ENCODE results near the gene SPTY2D1. TPM values are rescaled to one million over a fixed set of nuclear protein-coding genes. Genes with fewer than 3 reads are reported as not detected.
"Not testable (repeated sequence)": the region's sequence is repeated elsewhere in the genome, so short reads cannot be mapped to it uniquely, and the experiment has no call there.

Gene SPTY2D1
- total RNA-seq, 4 donors from 2014 or later: 15.8 to 25.4 (median 19.7) TPM

DNA sequence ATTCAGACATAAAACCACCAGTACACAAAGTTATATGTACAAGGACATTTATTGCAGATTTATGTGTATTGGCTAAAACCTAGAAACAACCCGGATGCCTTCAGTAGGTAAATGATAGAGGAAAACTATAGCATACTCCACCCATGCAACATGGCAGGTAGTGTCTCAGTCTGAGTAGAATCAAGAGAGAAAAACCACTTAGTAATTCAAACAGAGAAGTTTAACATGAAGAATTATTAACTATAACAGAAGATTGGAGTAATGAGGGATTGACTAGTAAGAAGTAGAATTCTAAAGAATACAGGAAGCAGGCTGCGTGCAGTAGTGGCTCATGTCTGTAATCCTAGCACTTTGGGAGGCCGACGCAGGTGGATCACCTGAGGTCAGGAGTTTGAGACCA, 16.2 kb upstream of the SPTY2D1 start:
- no peak overlapping the region for H3K4me3 ChIP-seq (ENCODE audit: low read depth, poor library complexity, severe bottlenecking)
- no peak for TF ChIP-seq POLR2A (IDR thresholded peaks at IDR 0.05)
- TF ChIP-seq, protein P1, sequence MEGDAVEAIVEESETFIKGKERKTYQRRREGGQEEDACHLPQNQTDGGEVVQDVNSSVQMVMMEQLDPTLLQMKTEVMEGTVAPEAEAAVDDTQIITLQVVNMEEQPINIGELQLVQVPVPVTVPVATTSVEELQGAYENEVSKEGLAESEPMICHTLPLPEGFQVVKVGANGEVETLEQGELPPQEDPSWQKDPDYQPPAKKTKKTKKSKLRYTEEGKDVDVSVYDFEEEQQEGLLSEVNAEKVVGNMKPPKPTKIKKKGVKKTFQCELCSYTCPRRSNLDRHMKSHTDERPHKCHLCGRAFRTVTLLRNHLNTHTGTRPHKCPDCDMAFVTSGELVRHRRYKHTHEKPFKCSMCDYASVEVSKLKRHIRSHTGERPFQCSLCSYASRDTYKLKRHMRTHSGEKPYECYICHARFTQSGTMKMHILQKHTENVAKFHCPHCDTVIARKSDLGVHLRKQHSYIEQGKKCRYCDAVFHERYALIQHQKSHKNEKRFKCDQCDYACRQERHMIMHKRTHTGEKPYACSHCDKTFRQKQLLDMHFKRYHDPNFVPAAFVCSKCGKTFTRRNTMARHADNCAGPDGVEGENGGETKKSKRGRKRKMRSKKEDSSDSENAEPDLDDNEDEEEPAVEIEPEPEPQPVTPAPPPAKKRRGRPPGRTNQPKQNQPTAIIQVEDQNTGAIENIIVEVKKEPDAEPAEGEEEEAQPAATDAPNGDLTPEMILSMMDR (IDR thresholded peaks at IDR 0.05): no peak
- peak in 1 of 2 donors; percentile 4 for DNase-seq (ENCODE audit: low spot score in 2 of 2)
- intact Hi-C loops (cut with DNase I; ENCODE audit: low total_unique reads): no loop called here
- WGBS, 2 donors: 91 to 97% methylated on average over 4 of the region's 4 CpGs

DNA sequence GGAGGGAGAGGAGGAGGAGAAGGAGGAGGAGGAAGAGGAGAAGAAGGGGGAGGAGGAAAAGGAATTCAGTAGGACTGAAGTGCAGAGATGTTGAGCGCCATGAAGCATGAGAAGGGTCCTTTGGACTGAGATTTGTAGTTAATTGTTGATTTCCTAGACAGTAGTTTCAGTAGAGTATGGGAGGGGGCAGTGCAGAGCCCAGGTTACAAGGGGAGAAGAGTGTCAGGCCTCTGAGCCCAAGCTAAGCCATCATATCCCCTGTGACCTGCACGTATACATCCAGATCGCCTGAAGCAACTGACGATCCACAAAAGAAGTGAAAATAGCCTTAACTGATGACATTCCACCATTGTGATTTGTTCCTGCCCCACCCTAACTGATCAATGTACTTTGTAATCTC, 8.9 kb upstream of the SPTY2D1 start:
- 68 to 75% methylated on average over 4 of the region's 4 CpGs for WGBS, 2 donors
- H3K4me3 ChIP-seq (ENCODE audit: low read depth, poor library complexity, severe bottlenecking); intact Hi-C loops (cut with DNase I; ENCODE audit: low total_unique reads): not testable (repeated sequence)
- DNase-seq (ENCODE audit: low spot score in 2 of 2): peak in 1 of 2 donors; percentile 25

DNA sequence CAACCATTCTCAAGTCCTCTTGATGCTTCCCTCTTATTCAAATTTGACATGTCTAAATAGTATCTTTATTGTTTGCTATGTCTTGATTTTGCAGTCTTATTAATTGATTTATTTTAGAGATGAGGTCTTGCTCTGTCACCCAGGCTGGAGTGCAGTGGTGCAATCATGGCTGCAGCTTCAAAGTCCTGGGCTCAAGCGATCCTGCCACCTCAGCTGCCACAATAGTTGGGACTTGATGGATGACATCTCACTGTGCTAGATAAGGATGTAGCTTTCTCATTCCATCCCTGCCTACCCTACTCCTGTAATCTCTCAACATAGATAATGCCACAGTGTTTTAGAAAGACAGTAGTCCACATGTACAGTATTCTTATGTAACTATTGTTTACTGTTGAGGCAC, 7.5 kb upstream of the SPTY2D1 start:
- DNase-seq (ENCODE audit: low spot score in 2 of 2): peak in 1 of 2 donors; percentile 53
- intact Hi-C loops (cut with DNase I; ENCODE audit: low total_unique reads): no loop called here
- TF ChIP-seq, protein P1 (IDR thresholded peaks at IDR 0.05): no peak
- WGBS, 2 donors: 74 to 90% methylated on average over 1 of the region's 1 CpG
- no peak overlapping the region for H3K4me3 ChIP-seq (ENCODE audit: low read depth, poor library complexity, severe bottlenecking)

DNA sequence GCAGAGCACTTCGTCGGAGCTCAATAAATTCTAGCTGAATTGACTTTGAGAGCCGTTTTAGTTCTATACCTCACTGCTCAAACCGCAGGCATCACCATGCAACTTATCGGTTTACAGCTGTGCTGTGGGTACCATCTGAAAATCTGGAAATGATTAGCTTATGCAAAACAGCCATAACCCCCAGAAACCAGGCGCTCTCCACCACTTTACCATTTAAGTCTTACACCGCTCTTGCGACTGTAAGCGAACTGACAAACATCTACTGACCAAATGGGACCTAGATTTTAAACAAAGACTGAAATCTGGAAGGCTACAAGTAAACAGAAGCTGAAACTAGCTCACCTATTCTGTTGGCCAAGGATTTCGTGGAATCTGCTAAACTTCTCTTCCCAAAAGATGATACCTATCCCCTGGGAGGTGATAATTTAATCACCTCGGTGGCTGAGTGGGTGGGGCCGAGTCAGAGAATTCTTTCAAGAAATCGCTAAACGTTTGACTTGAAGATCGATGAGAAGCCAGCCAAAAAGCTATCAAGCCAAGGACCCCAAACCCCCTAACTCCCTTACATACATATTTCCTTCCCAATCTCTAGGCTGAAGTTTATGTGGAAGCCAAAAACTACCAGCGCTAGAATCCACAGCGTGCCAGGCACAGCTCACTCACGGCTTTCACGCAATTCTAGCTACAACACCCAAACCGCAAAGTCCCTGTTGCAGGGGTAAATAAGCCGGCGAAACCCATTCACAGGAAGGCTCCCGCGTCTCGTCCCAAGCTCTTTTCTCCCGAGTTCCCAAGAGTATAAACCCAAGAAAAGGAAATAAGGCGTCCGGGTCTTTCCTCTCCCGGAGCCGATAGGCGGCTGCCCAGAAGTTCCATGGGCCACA, 644 bp downstream of the SPTY2D1 start:
- H3K4me3 ChIP-seq (ENCODE audit: low read depth, poor library complexity, severe bottlenecking): peak overlapping the region; percentile 73
- TF ChIP-seq POLR2A (IDR thresholded peaks at IDR 0.05): no peak
- TF ChIP-seq, protein P1 (IDR thresholded peaks at IDR 0.05): no peak
- peak in 1 of 2 donors; percentile 39 for DNase-seq (ENCODE audit: low spot score in 2 of 2)
- 5 to 9% methylated on average over 31 of the region's 31 CpGs for WGBS, 2 donors
- intact Hi-C loops (cut with DNase I; ENCODE audit: low total_unique reads): no loop called here

DNA sequence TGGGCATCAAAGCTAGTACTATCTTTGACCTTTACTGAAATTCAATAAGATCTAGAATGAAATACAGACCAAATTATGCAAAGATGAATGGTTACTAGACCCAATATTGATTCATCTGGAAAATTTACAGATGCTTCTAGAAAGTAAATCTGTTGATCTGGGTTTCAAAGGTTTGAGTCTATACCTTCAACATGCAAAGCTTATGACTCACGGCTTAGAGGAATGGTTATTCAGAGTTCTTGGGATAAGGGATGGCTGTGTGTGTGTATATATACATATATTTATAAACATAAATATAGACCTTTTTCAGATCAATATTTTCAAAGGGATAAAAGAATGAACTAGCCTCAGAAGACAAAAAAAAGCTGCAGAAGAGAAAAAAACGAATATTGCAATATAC, 1.3 kb downstream of the SPTY2D1 start:
- 43 to 45% methylated on average over 2 of the region's 2 CpGs for WGBS, 2 donors
- TF ChIP-seq, protein P1 (IDR thresholded peaks at IDR 0.05): no peak
- TF ChIP-seq POLR2A (IDR thresholded peaks at IDR 0.05): no peak
- intact Hi-C loops (cut with DNase I; ENCODE audit: low total_unique reads): no loop called here
- no peak for DNase-seq (ENCODE audit: low spot score in 2 of 2)
- no peak overlapping the region for H3K4me3 ChIP-seq (ENCODE audit: low read depth, poor library complexity, severe bottlenecking)

DNA sequence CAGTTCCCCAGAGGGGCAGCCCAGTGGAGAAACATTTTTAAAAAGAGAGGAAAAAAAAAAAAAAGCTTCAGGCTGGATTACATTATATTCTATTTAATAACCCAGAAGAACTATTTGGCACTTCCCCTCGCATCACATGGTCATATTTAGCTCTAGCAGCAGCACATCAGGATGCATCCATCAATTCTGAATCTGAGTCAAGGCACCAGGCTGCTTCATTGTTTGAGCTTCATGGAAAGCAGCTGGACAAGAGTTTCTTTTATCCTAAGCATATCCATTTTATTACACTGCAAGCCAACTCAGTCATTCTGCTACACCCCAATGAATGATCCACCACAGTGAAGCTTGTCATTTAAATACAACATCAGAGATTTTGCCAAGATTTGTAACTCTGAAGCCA, 10.0 kb downstream of the SPTY2D1 start:
- no peak overlapping the region for H3K4me3 ChIP-seq (ENCODE audit: low read depth, poor library complexity, severe bottlenecking)
- WGBS, 2 donors: 71 to 76% methylated on average over 1 of the region's 1 CpG
- intact Hi-C loops (cut with DNase I; ENCODE audit: low total_unique reads): no loop called here
- no peak for DNase-seq (ENCODE audit: low spot score in 2 of 2)
- TF ChIP-seq, protein P1 (IDR thresholded peaks at IDR 0.05): no peak
- no peak for TF ChIP-seq POLR2A (IDR thresholded peaks at IDR 0.05)
